Thoracic aorta (tissue), 2 donors: Measurements from ENCODE around the gene ZNF275. TPM values are rescaled to one million over a fixed set of nuclear protein-coding genes. Genes with fewer than 3 reads are reported as not detected.

Source experiments
- ATAC-seq: fragments of 150-250 bp; one replicate; pipeline ENCODE4 v1.8.0; 2017; ENCODE audit warnings: low read depth; ENCODE audit not compliant: insufficient number of reproducible peaks, low FRiP score
- DNase-seq: peaks from one replicate; pipeline ENCODE4 v3.0.0-alpha.2; 2020; ENCODE audit warnings: low spot score
- H3K27ac ChIP-seq, 2 donors: fragments of 200-600 bp; sonication (generic); 1 replicate in 1 of 2; 2 replicates in 1 of 2; pipeline ENCODE4 v1.5.1; 2016; ENCODE audit warnings: mild to moderate bottlenecking in 2 of 2, moderate library complexity in 2 of 2
- H3K27me3 ChIP-seq: fragments of 200-600 bp; sonication (generic); replicated peaks from 2 replicates; pipeline ENCODE4 v1.6.0; 2016; ENCODE audit warnings: mild to moderate bottlenecking; ENCODE audit not compliant: insufficient read depth
- H3K36me3 ChIP-seq: fragments of 200-600 bp; sonication (generic); one replicate; pipeline ENCODE4 v1.5.1; 2016
- H3K4me1 ChIP-seq, 2 donors: fragments of 200-600 bp; sonication (generic); 1 replicate in 1 of 2; 2 replicates in 1 of 2; pipeline versions ENCODE4 v1.5.1 to v1.6.0; 2016; ENCODE audit warnings: low read depth in 2 of 2, mild to moderate bottlenecking in 1 of 2; ENCODE audit not compliant: control insufficient read depth in 1 of 2
- H3K4me3 ChIP-seq: fragments of 200-600 bp; sonication (generic); 2 replicates; pipeline ENCODE4 v1.5.1; 2016; ENCODE audit warnings: mild to moderate bottlenecking
- H3K9me3 ChIP-seq: fragments of 200-600 bp; sonication (generic); 2 replicates; pipeline ENCODE4 v1.5.1; 2016
- CTCF ChIP-seq: fragments of 200-600 bp; sonication (generic); IDR thresholded peaks from one replicate; pipeline ENCODE4 v1.5.1; 2019; ENCODE audit warnings: antibody characterized with exemption
- total RNA-seq, 2 donors: library from RNA; depleted of rRNA; stranded (reverse); fragments of >200 nt; gene quantifications; one replicate each; pipeline versions ENCODE4 v1.1.0 to v1.2.3, GENCODE V29; 2016

The ZNF275 gene
- total RNA-seq, 2 donors from 2014 or later, result 14.5 to 17.1 TPM

GRCh38 chrX:153336121-153336894 is 2.4 kb downstream of the ZNF275 start:
- DNase-seq, result no peak
- no peaks in the 10 kb centered on the region for H3K36me3 ChIP-seq
- no peak for TF ChIP-seq CTCF
- no peaks in the 10 kb centered on the region for H3K27me3 ChIP-seq
- H3K4me1 ChIP-seq, result peaks cover 0 to 13% of the 10 kb centered on the region in 2 donors
- no peak overlapping the region for H3K4me3 ChIP-seq
- no peaks in the 10 kb centered on the region for H3K9me3 ChIP-seq
- ATAC-seq, result no peak
- H3K27ac ChIP-seq, result no peak overlapping the region

- Histone ChIP-seq H3K4me3 (no peak overlapping the region), H3K36me3 (no peaks in the 10 kb centered on the region), H3K4me1 (peaks cover 0 to 13% of the 10 kb centered on the region in 2 donors), H3K27me3 (no peaks in the 10 kb centered on the region), H3K9me3 (no peaks in the 10 kb centered on the region), H3K27ac (no peak overlapping the region)
- DNase-seq, result no peak
- no peak for ATAC-seq
- no peak for TF ChIP-seq CTCF
These were observed 3.0 kb downstream of the ZNF275 start for GRCh38 chrX:153336988-153337387.

GRCh38 chrX:153338836-153339235 is 4.9 kb downstream of the ZNF275 start:
- ATAC-seq, result no peak
- H3K4me3 ChIP-seq, result no peak overlapping the region
- H3K36me3 ChIP-seq, result peaks cover 2% of the 10 kb centered on the region
- no peaks in the 10 kb centered on the region for H3K9me3 ChIP-seq
- H3K4me1 ChIP-seq, result peaks cover 0 to 13% of the 10 kb centered on the region in 2 donors
- H3K27ac ChIP-seq, result no peak overlapping the region
- TF ChIP-seq CTCF, result no peak
- no peak for DNase-seq
- no peaks in the 10 kb centered on the region for H3K27me3 ChIP-seq

GRCh38 chrX:153339662-153340061 is 5.7 kb downstream of the ZNF275 start:
- no peak for DNase-seq
- H3K36me3 ChIP-seq, result peaks cover 9% of the 10 kb centered on the region
- H3K27ac ChIP-seq, result no peak overlapping the region
- no peak for ATAC-seq
- TF ChIP-seq CTCF, result no peak
- no peak overlapping the region for H3K4me3 ChIP-seq
- no peaks in the 10 kb centered on the region for H3K27me3 ChIP-seq
- no peaks in the 10 kb centered on the region for H3K9me3 ChIP-seq
- peaks cover 0 to 13% of the 10 kb centered on the region in 2 donors for H3K4me1 ChIP-seq

- Histone ChIP-seq H3K27me3 (no peaks in the 10 kb centered on the region), H3K9me3 (no peaks in the 10 kb centered on the region), H3K27ac (no peak overlapping the region), H3K4me1 (peaks cover 0 to 11% of the 10 kb centered on the region in 2 donors), H3K4me3 (no peak overlapping the region), H3K36me3 (peaks cover 9% of the 10 kb centered on the region)
- TF ChIP-seq CTCF, result no peak
- ATAC-seq (no peak), DNase-seq (no peak)
These were observed 6.2 kb downstream of the ZNF275 start for GRCh38 chrX:153340111-153340510.
